Breast epithelium (tissue), 3 donors: Measurements from ENCODE around the gene OCLN.

Experiments
- POLR2A ChIP-seq: fragments of 450-650 bp; IDR thresholded peaks from one replicate; pipeline ENCODE4 v1.6.1; 2016; ENCODE audit warnings: antibody characterized with exemption, mild to moderate bottlenecking, moderate library complexity
- POLR2AphosphoS5 ChIP-seq, 3 donors: sonication (generic); formaldehyde crosslinking; IDR thresholded peaks; one replicate each; pipeline ENCODE4 v1.6.1; 2017; ENCODE audit warnings: antibody characterized with exemption in 3 of 3
- TF ChIP-seq, protein P1 (sequence below), 3 donors: fragments of 450-650 bp; IDR thresholded peaks; one replicate each; pipeline ENCODE4 v1.5.1; 2016 to 2017; ENCODE audit warnings: antibody characterized with exemption in 3 of 3, mild to moderate bottlenecking in 3 of 3, moderate library complexity in 3 of 3

GRCh38 chr5:69502367-69502766 lies 9.8 kb downstream of the OCLN start:
- TF ChIP-seq, protein P1, sequence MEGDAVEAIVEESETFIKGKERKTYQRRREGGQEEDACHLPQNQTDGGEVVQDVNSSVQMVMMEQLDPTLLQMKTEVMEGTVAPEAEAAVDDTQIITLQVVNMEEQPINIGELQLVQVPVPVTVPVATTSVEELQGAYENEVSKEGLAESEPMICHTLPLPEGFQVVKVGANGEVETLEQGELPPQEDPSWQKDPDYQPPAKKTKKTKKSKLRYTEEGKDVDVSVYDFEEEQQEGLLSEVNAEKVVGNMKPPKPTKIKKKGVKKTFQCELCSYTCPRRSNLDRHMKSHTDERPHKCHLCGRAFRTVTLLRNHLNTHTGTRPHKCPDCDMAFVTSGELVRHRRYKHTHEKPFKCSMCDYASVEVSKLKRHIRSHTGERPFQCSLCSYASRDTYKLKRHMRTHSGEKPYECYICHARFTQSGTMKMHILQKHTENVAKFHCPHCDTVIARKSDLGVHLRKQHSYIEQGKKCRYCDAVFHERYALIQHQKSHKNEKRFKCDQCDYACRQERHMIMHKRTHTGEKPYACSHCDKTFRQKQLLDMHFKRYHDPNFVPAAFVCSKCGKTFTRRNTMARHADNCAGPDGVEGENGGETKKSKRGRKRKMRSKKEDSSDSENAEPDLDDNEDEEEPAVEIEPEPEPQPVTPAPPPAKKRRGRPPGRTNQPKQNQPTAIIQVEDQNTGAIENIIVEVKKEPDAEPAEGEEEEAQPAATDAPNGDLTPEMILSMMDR (IDR thresholded peaks at IDR 0.05): no peak
- TF ChIP-seq POLR2A (no peak), POLR2AphosphoS5 (IDR thresholded peaks at IDR 0.05) (no peak)
